SJSA1 (cell line): ENCODE data around the gene UGP2. TPM values are rescaled to one million over a fixed set of nuclear protein-coding genes. Genes with fewer than 3 reads are reported as not detected.
"Not testable (repeated sequence)": the region's sequence is repeated elsewhere in the genome, so short reads cannot be mapped to it uniquely, and the experiment has no call there.

ENCODE experiments used
- DNase-seq, 2 experiments: peaks; one replicate each; pipeline ENCODE4 v3.0.0-alpha.2; 2015 to 2020; ENCODE audit warnings: low spot score in 2 of 2, low read depth in 1 of 2
- H3K27ac ChIP-seq: fragments of 250-450 bp; sonication (Bioruptor Pico); 2 replicates; pipeline ENCODE4 v1.5.1; 2020; ENCODE audit warnings: mild to moderate bottlenecking, moderate library complexity
- H3K27me3 ChIP-seq: fragments of 250-450 bp; sonication (Bioruptor Pico); replicated peaks from 2 replicates; pipeline ENCODE4 v1.5.1; 2020; ENCODE audit warnings: mild to moderate bottlenecking, moderate library complexity
- H3K36me3 ChIP-seq: fragments of 250-450 bp; sonication (Bioruptor Pico); 2 replicates; pipeline ENCODE4 v1.5.1; 2020; ENCODE audit warnings: mild to moderate bottlenecking
- H3K4me1 ChIP-seq: fragments of 250-450 bp; sonication (Bioruptor Pico); replicated peaks from 2 replicates; pipeline ENCODE4 v1.6.1; 2021; ENCODE audit warnings: mild to moderate bottlenecking
- H3K4me3 ChIP-seq: fragments of 250-450 bp; sonication (Bioruptor Pico); 2 replicates; pipeline ENCODE4 v1.5.1; 2020; ENCODE audit warnings: mild to moderate bottlenecking
- H3K9me3 ChIP-seq: fragments of 250-450 bp; sonication (Bioruptor Pico); replicated peaks from 2 replicates; pipeline ENCODE4 v1.5.1; 2020; ENCODE audit warnings: mild to moderate bottlenecking
- total RNA-seq: library from RNA; depleted of rRNA; stranded (reverse); fragments of >200 nt; shearing (Covaris generic); gene quantifications from 2 replicates; pipeline ENCODE4 v1.2.3, GENCODE V29; 2014; rRNA removed

UGP2 gene
- total RNA-seq, 1 experiment from 2014 or later, result 287 TPM

- H3K36me3 ChIP-seq, result peaks cover 53% of the 10 kb centered on the region
- no peaks in the 10 kb centered on the region for H3K4me1 ChIP-seq
- H3K27me3 ChIP-seq, result no peaks in the 10 kb centered on the region
- H3K4me3 ChIP-seq, result no peak overlapping the region
- peaks cover 17% of the 10 kb centered on the region for H3K9me3 ChIP-seq
- no peak for DNase-seq
- no peak overlapping the region for H3K27ac ChIP-seq
Observed at GRCh38 chr2:63903003-63903402, 61.3 kb downstream of the UGP2 start.

GRCh38 chr2:63914311-63914710, 72.6 kb downstream of the UGP2 start:
- Histone ChIP-seq H3K4me3 (no peak overlapping the region), H3K27ac (no peak overlapping the region), H3K27me3 (no peaks in the 10 kb centered on the region), H3K36me3 (peaks cover 52% of the 10 kb centered on the region), H3K9me3 (no peaks in the 10 kb centered on the region), H3K4me1 (peaks cover 9% of the 10 kb centered on the region)
- no peak for DNase-seq

- Histone ChIP-seq H3K36me3 (peaks cover 11% of the 10 kb centered on the region; the same call in 1 of the 2 replicates), H3K9me3 (no peaks in the 10 kb centered on the region), H3K4me3 (no peak overlapping the region), H3K27ac (no peak overlapping the region), H3K27me3 (no peaks in the 10 kb centered on the region), H3K4me1 (no peaks in the 10 kb centered on the region)
- DNase-seq, result no peak
Observed at GRCh38 chr2:63926815-63927214, 85.1 kb downstream of the UGP2 start.

- H3K27me3 ChIP-seq, H3K27ac ChIP-seq, H3K9me3 ChIP-seq, H3K4me3 ChIP-seq, DNase-seq, H3K4me1 ChIP-seq: not testable (repeated sequence)
- peaks cover 13% of the 10 kb centered on the region; the same call in 1 of the 2 replicates for H3K36me3 ChIP-seq
Observed at GRCh38 chr2:63932104-63932503, 90.4 kb downstream of the UGP2 start.

Other genes starting within 250 kb of the UGP2 start
- gene VPS54, start 177.5 kb downstream of the UGP2 start, total RNA-seq, result 27.3 and 32.8 TPM in 2 replicates